GM12872 (cell line): ENCODE measurements around the gene SLC25A21.

Experiments
- CTCF ChIP-seq: IDR thresholded peaks from 3 replicates; pipeline ENCODE4 v1.5.1; 2011; ENCODE audit warnings: low read depth, mild to moderate bottlenecking, low read length, moderate library complexity; ENCODE audit not compliant: insufficient read depth

Gene SLC25A21

GRCh38 chr14:36665887-36666415 is 506.5 kb downstream of the SLC25A21 start:
- no peak for TF ChIP-seq CTCF

- no peak for TF ChIP-seq CTCF
Measured at GRCh38 chr14:36664322-36665193, 507.8 kb downstream of the SLC25A21 start.

- TF ChIP-seq CTCF: no peak
Measured at GRCh38 chr14:36663404-36664321, 508.7 kb downstream of the SLC25A21 start.

GRCh38 chr14:36662543-36663403 is 509.6 kb downstream of the SLC25A21 start:
- TF ChIP-seq CTCF: no peak

GRCh38 chr14:36662258-36662542 is 510.2 kb downstream of the SLC25A21 start:
- TF ChIP-seq CTCF: no peak

- no peak for TF ChIP-seq CTCF
Measured at GRCh38 chr14:36661506-36662257, 510.7 kb downstream of the SLC25A21 start, which contains the start of gene PAX9. Gene PAX9 (plus strand): TSS chr14:36661860. CDS start chr14:36662090, 230 bp downstream.
